ENCODE measurements around the gene EPHB1. TPM values are rescaled to one million over a fixed set of nuclear protein-coding genes. Genes with fewer than 3 reads are reported as not detected.

The EPHB1 gene
- total RNA-seq, 4 donors from 2014 or later = 2.6 to 5.3 (median 3.1) TPM; not detected in 1

GRCh38 chr3:135235541-135235940 is 440.5 kb downstream of the EPHB1 start:
- no peak for DNase-seq
- intact Hi-C loops (cut with DNase I; ENCODE audit: low total_unique reads) = no loop called here
- Histone ChIP-seq H3K36me3 (no peaks in the 10 kb centered on the region), H3K4me1 (no peaks in the 10 kb centered on the region), H3K4me3 (no peak overlapping the region), H3K27me3 (no peaks in the 10 kb centered on the region), H3K27ac (no peak overlapping the region), H3K9me3 (no peaks in the 10 kb centered on the region)
- TF ChIP-seq POLR2A (IDR thresholded peaks at IDR 0.05) = no peak

GRCh38 chr3:135237371-135238143 is 442.5 kb downstream of the EPHB1 start:
- no peaks in the 10 kb centered on the region for H3K9me3 ChIP-seq
- H3K4me3 ChIP-seq = no peak overlapping the region
- H3K36me3 ChIP-seq = no peaks in the 10 kb centered on the region
- H3K27me3 ChIP-seq = no peaks in the 10 kb centered on the region
- H3K27ac ChIP-seq = no peak overlapping the region
- intact Hi-C loops (cut with DNase I; ENCODE audit: low total_unique reads) = no loop called here
- DNase-seq = no peak
- TF ChIP-seq CTCF (IDR thresholded peaks at IDR 0.05) (no peak), POLR2A (IDR thresholded peaks at IDR 0.05) (no peak)
- no peaks in the 10 kb centered on the region for H3K4me1 ChIP-seq

- H3K36me3 ChIP-seq = no peaks in the 10 kb centered on the region
- no peaks in the 10 kb centered on the region for H3K27me3 ChIP-seq
- no peak overlapping the region for H3K4me3 ChIP-seq
- H3K27ac ChIP-seq = no peak overlapping the region
- no peaks in the 10 kb centered on the region for H3K4me1 ChIP-seq
- no peak for DNase-seq
- H3K9me3 ChIP-seq = no peaks in the 10 kb centered on the region
- TF ChIP-seq POLR2A (IDR thresholded peaks at IDR 0.05) (no peak), CTCF (IDR thresholded peaks at IDR 0.05) (no peak)
- intact Hi-C loops (cut with DNase I; ENCODE audit: low total_unique reads) = no loop called here
Observed at GRCh38 chr3:135238236-135238830, 443.3 kb downstream of the EPHB1 start.

GRCh38 chr3:135238871-135239614 is 444.0 kb downstream of the EPHB1 start:
- Histone ChIP-seq H3K27ac (no peak overlapping the region), H3K4me3 (no peak overlapping the region), H3K4me1 (no peaks in the 10 kb centered on the region), H3K9me3 (no peaks in the 10 kb centered on the region), H3K36me3 (no peaks in the 10 kb centered on the region), H3K27me3 (no peaks in the 10 kb centered on the region)
- TF ChIP-seq CTCF (IDR thresholded peaks at IDR 0.05) = no peak
- no peak for TF ChIP-seq POLR2A (IDR thresholded peaks at IDR 0.05)
- intact Hi-C loops (cut with DNase I; ENCODE audit: low total_unique reads) = no loop called here
- no peak for DNase-seq

- H3K9me3 ChIP-seq = no peaks in the 10 kb centered on the region
- intact Hi-C loops (cut with DNase I; ENCODE audit: low total_unique reads) = no loop called here
- no peaks in the 10 kb centered on the region for H3K4me1 ChIP-seq
- no peak overlapping the region for H3K4me3 ChIP-seq
- no peak overlapping the region for H3K27ac ChIP-seq
- no peaks in the 10 kb centered on the region for H3K27me3 ChIP-seq
- no peak for DNase-seq
- no peaks in the 10 kb centered on the region for H3K36me3 ChIP-seq
- no peak for TF ChIP-seq CTCF (IDR thresholded peaks at IDR 0.05)
- no peak for TF ChIP-seq POLR2A (IDR thresholded peaks at IDR 0.05)
Observed at GRCh38 chr3:135239615-135239884, 444.5 kb downstream of the EPHB1 start.

Measured in uterus (tissue), 4 donors.